IMR-90 (cell line): ENCODE measurements around the gene ADCY4. TPM values are rescaled to one million over a fixed set of nuclear protein-coding genes. Genes with fewer than 3 reads are reported as not detected.

ENCODE experiments used
- ATAC-seq: fragments of 200-7000 bp; cut with Tn5 transposase; 2 replicates; pipeline ENCODE4 v1.9.1; 2020; ENCODE audit warnings: low read depth, mild to moderate bottlenecking, moderate library complexity
- BruUV-seq: library from RNA; stranded (reverse); fragments of 400-500 nt; replicated peaks from 2 replicates; lab custom pipeline; 2021; lab: Mats Ljungman, UMichigan
- CTCF ChIA-PET: fragments of 300-600 bp; formaldehyde crosslinking; extraction: SDS; loops from one replicate; lab custom pipeline; 2021; ENCODE audit warnings: antibody characterized with exemption; lab: Yijun Ruan, JAX
- POLR2A ChIA-PET: fragments of 300-600 bp; sonication (Branson Sonifier 250); formaldehyde crosslinking; loops from one replicate; lab custom pipeline; 2022; ENCODE audit warnings: antibody characterized with exemption; ENCODE audit not compliant: unreplicated experiment; lab: Charles Lee
- DNase-seq: peaks from one replicate; pipeline ENCODE4 v3.0.0; 2013
- H2AFZ ChIP-seq: replicated peaks from 2 replicates; pipeline ENCODE3; 2013; ENCODE audit warnings: low read length, mild to moderate bottlenecking; ENCODE audit not compliant: poor library complexity
- H2AK5ac ChIP-seq: 2 replicates; pipeline ENCODE4 v1.6.1; 2013; ENCODE audit warnings: low read depth, low read length, inconsistent platforms
- H2AK9ac ChIP-seq: replicated peaks from 2 replicates; pipeline ENCODE3; 2013; ENCODE audit warnings: mild to moderate bottlenecking, low read depth, low read length, moderate library complexity; ENCODE audit not compliant: poor library complexity
- H2BK120ac ChIP-seq: 2 replicates; pipeline ENCODE4 v1.6.1; 2013; ENCODE audit warnings: low read depth, low read length, inconsistent platforms
- H2BK15ac ChIP-seq: 3 replicates; pipeline ENCODE4 v1.6.1; 2013; ENCODE audit warnings: low read depth, low read length, inconsistent platforms
- H2BK20ac ChIP-seq: 2 replicates; pipeline ENCODE4 v1.6.1; 2013; ENCODE audit warnings: low read depth, mild to moderate bottlenecking, inconsistent platforms, low read length, moderate library complexity
- H2BK5ac ChIP-seq: 2 replicates; pipeline ENCODE4 v1.6.1; 2013; ENCODE audit warnings: mild to moderate bottlenecking, low read depth, low read length, inconsistent platforms; ENCODE audit not compliant: poor library complexity, severe bottlenecking
- H3K14ac ChIP-seq: replicated peaks from 2 replicates; pipeline ENCODE4 v1.6.1; 2013; ENCODE audit warnings: low read depth, low read length, inconsistent platforms
- H3K18ac ChIP-seq: 2 replicates; pipeline ENCODE4 v1.6.1; 2013; ENCODE audit warnings: low read depth, low read length, control low read depth
- H3K23ac ChIP-seq: 2 replicates; pipeline ENCODE4 v1.6.1; 2013; ENCODE audit warnings: low read depth, low read length, inconsistent platforms
- H3K27ac ChIP-seq: 2 replicates; pipeline ENCODE4 v1.5.1; 2013; ENCODE audit warnings: mild to moderate bottlenecking, control low read depth, low read length; ENCODE audit not compliant: insufficient read depth
- H3K27me3 ChIP-seq: 2 replicates; pipeline ENCODE4 v1.6.1; 2013; ENCODE audit warnings: low read length; ENCODE audit not compliant: control insufficient read depth, insufficient read depth
- H3K36me3 ChIP-seq: 2 replicates; pipeline ENCODE4 v1.6.1; 2013; ENCODE audit warnings: low read length, mixed read lengths; ENCODE audit not compliant: control insufficient read depth, insufficient read depth
- H3K4ac ChIP-seq: 2 replicates; pipeline ENCODE4 v1.6.1; 2013; ENCODE audit warnings: low read depth, low read length, inconsistent platforms
- H3K4me1 ChIP-seq: 2 replicates; pipeline ENCODE4 v1.6.1; 2013; ENCODE audit warnings: low read length, mixed read lengths; ENCODE audit not compliant: control insufficient read depth, insufficient read depth
- H3K4me2 ChIP-seq: 2 replicates; pipeline ENCODE4 v1.6.1; 2013; ENCODE audit warnings: low read depth, mild to moderate bottlenecking, control low read depth, low read length, moderate library complexity
- H3K4me3 ChIP-seq: 2 replicates; pipeline ENCODE4 v1.5.1; 2013; ENCODE audit warnings: low read depth, mild to moderate bottlenecking, control low read depth, low read length, moderate library complexity; ENCODE audit not compliant: insufficient read depth
- H3K56ac ChIP-seq: 2 replicates; pipeline ENCODE4 v1.6.1; 2013; ENCODE audit warnings: low read length, inconsistent platforms; ENCODE audit not compliant: insufficient read depth; ENCODE audit errors: extremely low read depth
- H3K79me1 ChIP-seq, 2 experiments: 2 replicates each; pipeline ENCODE4 v1.6.1; 2013; ENCODE audit warnings: low read length in 2 of 2, inconsistent platforms in 1 of 2, low read depth in 1 of 2
- H3K9ac ChIP-seq: 2 replicates; pipeline ENCODE4 v1.6.1; 2013; ENCODE audit warnings: low read depth, low read length, control low read depth
- H3K9me1 ChIP-seq: 2 replicates; pipeline ENCODE4 v1.6.1; 2013; ENCODE audit warnings: low read length, inconsistent platforms; ENCODE audit not compliant: insufficient read depth
- H3K9me3 ChIP-seq: 2 replicates; pipeline ENCODE4 v1.6.1; 2013; ENCODE audit warnings: low read length; ENCODE audit not compliant: control insufficient read depth, insufficient read depth
- H4K20me1 ChIP-seq: 2 replicates; pipeline ENCODE4 v1.6.1; 2013; ENCODE audit warnings: low read length, inconsistent platforms; ENCODE audit not compliant: insufficient read depth
- H4K5ac ChIP-seq: 2 replicates; pipeline ENCODE4 v1.6.1; 2013; ENCODE audit warnings: mild to moderate bottlenecking, low read depth, low read length, control low read depth
- H4K8ac ChIP-seq, 2 experiments: 2 replicates each; pipeline ENCODE4 v1.6.1; 2013; ENCODE audit warnings: low read depth in 2 of 2, low read length in 2 of 2, control low read depth in 1 of 2, inconsistent platforms in 1 of 2
- H4K91ac ChIP-seq: 2 replicates; pipeline ENCODE4 v1.6.1; 2013; ENCODE audit warnings: low read depth, low read length, inconsistent platforms; ENCODE audit not compliant: insufficient read depth
- FOS ChIP-seq: fragments of 150-350 bp; IDR thresholded peaks from 2 replicates; pipeline ENCODE4 v1.6.1; 2016; ENCODE audit warnings: low read depth, low read length
- POLR2A ChIP-seq: IDR thresholded peaks from 2 replicates; pipeline ENCODE4 v1.6.1; 2012; ENCODE audit warnings: mild to moderate bottlenecking, low read depth, low read length
- RCOR1 ChIP-seq: IDR thresholded peaks from 2 replicates; pipeline ENCODE4 v1.6.1; 2012; ENCODE audit warnings: mild to moderate bottlenecking, low read length, improper control_type of control experiment; ENCODE audit not compliant: insufficient replicate concordance
- SMC3 ChIP-seq: fragments of 150-350 bp; IDR thresholded peaks from 2 replicates; pipeline ENCODE4 v1.6.1; 2016; ENCODE audit warnings: low read depth, mild to moderate bottlenecking, antibody characterized with exemption, low read length, moderate library complexity
- WGBS, 2 experiments: methylation state at CpG; one replicate each; pipeline versions ENCODE4 v1.1.5 to v1.1.7; 2013; ENCODE audit warnings: missing lambda C conversion rate in 2 of 2; ENCODE audit not compliant: insufficient read length in 1 of 2; ENCODE audit errors: extremely low coverage in 2 of 2; 5-methylcytosine and 5-hydroxymethylcytosine counted together
- dilution Hi-C: fragments of 300-500 bp; cut with HindIII; formaldehyde crosslinking; loops from one replicate; pipeline ENCODE4 v1.14.3; 2018; ENCODE audit warnings: low sequenced_read_pairs; ENCODE audit not compliant: unreplicated experiment
- in situ Hi-C: fragments of 300-500 bp; cut with MboI; formaldehyde crosslinking; loops from 3 replicates; pipeline ENCODE4 v1.14.3; 2019; ENCODE audit warnings: low sequenced_read_pairs, inconsistent platforms, mixed read lengths
- intact Hi-C: fragments of 100-400 bp; cut with micrococcal nuclease; formaldehyde crosslinking; loops from 2 replicates; pipeline ENCODE4 v1.10.0; 2022
- polyA plus RNA-seq, 3 experiments: library from polyadenylated mRNA; depleted of rRNA; stranded (reverse); fragments of >200 nt; gene quantifications; 2 replicates each; pipeline ENCODE4 v1.2.3, GENCODE V29; 2012; ENCODE audit warnings: low replicate concordance in 1 of 3
- total RNA-seq: library from RNA; depleted of rRNA; stranded (reverse); fragments of >200 nt; gene quantifications from 2 replicates; pipeline ENCODE4 v1.2.3, GENCODE V29; 2012
- TF ChIP-seq, protein P1 (sequence below): conservative IDR thresholded peaks from 2 replicates; pipeline ENCODE4 v1.5.1; 2012; ENCODE audit warnings: mild to moderate bottlenecking, low read depth, low read length, improper control_type of control experiment

Gene ADCY4
- total and polyA plus RNA-seq, 2 of the 4 experiments (the other 2 are of a cell fraction), result not detected

DNA sequence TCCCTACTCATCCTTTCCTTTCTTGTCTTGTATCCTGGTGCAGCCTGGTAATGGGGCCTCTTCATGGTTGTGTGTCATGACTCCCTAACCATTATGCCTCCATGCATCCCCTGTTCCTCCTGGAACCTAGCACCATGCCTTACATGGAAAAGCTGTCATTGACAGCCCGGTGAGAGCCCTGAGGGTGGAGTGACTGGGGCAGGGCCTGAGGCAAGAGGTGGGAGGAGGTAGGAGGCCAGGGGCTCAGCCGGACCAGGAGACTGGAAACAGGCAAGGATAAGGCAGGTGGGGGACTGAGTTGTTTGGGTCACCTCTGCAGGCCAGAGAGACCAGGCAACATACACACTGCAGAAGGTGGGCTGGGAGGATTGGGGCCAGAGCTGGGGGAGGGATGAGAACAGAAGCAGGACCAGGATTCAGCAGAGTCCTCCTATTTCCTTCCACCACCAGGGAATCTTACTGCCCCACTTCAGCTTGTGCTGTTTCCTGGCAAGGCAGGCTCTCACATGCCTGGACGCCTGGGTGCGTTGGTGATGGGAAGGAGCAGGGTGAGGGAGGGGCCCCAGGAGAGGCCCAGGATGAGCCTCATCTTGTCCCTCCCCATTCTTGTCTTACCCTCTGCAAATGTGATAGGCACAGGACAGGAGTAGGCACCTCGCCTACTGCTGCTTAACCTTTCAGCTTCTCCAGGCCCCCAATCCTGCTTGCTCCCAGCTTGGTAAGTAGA lies 25.2 kb downstream of the ADCY4 start, which contains the start of gene LTB4R2:
Gene LTB4R2, plus strand, starts transcription at position 603 of the 727 bp plus-strand sequence. CDS start 525 bp downstream, outside the sequence.
- ChIA-PET CTCF (interaction anchor here (1.2 to 4.1 kb wide), 2 partner anchors 12 to 24 kb away, joined by 3 to 20 read pairs; no protein-coding TSS in a partner anchor), POLR2A (no interaction called here)
- H3K4ac ChIP-seq, result no peak within 1 kb of the TSS
- no peak within 1 kb of the TSS for H3K27ac ChIP-seq
- H4K8ac ChIP-seq, result no peak within 1 kb of the TSS
- no peak within 1 kb of the TSS for H2BK20ac ChIP-seq
- H3K9me3 ChIP-seq, result no peaks in the 10 kb centered on the region
- DNase-seq, result no peak
- no peak within 1 kb of the TSS for H2BK120ac ChIP-seq
- H3K14ac ChIP-seq, result no peak within 1 kb of the TSS
- peak within 1 kb of the TSS; percentile 60 for H2AK9ac ChIP-seq
- no peak within 1 kb of the TSS for H2BK15ac ChIP-seq
- in situ Hi-C loops (no loop called here), intact Hi-C loops (no loop called here), dilution Hi-C loops (no loop called here)
- no peak for TF ChIP-seq POLR2A
- no peak for TF ChIP-seq SMC3
- TF ChIP-seq, protein P1, sequence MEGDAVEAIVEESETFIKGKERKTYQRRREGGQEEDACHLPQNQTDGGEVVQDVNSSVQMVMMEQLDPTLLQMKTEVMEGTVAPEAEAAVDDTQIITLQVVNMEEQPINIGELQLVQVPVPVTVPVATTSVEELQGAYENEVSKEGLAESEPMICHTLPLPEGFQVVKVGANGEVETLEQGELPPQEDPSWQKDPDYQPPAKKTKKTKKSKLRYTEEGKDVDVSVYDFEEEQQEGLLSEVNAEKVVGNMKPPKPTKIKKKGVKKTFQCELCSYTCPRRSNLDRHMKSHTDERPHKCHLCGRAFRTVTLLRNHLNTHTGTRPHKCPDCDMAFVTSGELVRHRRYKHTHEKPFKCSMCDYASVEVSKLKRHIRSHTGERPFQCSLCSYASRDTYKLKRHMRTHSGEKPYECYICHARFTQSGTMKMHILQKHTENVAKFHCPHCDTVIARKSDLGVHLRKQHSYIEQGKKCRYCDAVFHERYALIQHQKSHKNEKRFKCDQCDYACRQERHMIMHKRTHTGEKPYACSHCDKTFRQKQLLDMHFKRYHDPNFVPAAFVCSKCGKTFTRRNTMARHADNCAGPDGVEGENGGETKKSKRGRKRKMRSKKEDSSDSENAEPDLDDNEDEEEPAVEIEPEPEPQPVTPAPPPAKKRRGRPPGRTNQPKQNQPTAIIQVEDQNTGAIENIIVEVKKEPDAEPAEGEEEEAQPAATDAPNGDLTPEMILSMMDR, result no peak
- TF ChIP-seq RCOR1, result no peak
- TF ChIP-seq FOS, result no peak
- peaks cover 3 to 8% of the 10 kb centered on the region in 2 experiments; a peak in 1 of 4 replicates for H3K79me1 ChIP-seq
- 0 out of 2 replicates have a peak within 1 kb of the TSS, but pooled peaks have one; percentile 41 for H3K23ac ChIP-seq
- H3K4me2 ChIP-seq, result peak within 1 kb of the TSS; percentile 37; the same call in 1 of the 2 replicates
- ATAC-seq, result no peak
- BruUV-seq, result no TSS peak
- 88% methylated on average over 1 of the region's 5 CpGs; no CpG with 5 or more reads in 1 of the 2 experiments for WGBS, 2 experiments
- peaks cover 2% of the 10 kb centered on the region; the same call in 1 of the 2 replicates for H3K27me3 ChIP-seq
- H3K4me1 ChIP-seq, result peaks cover 10% of the 10 kb centered on the region; the same call in 1 of the 2 replicates
- H4K20me1 ChIP-seq, result peaks cover 8% of the 10 kb centered on the region; the same call in 1 of the 2 replicates
- no peak within 1 kb of the TSS for H4K91ac ChIP-seq
- peak within 1 kb of the TSS; percentile 12; the same call in 1 of the 2 replicates for H3K4me3 ChIP-seq
- H3K9me1 ChIP-seq, result peaks cover 7% of the 10 kb centered on the region; the same call in 1 of the 2 replicates
- H3K36me3 ChIP-seq, result peaks cover 19% of the 10 kb centered on the region
- H2AFZ ChIP-seq, result peak within 1 kb of the TSS; percentile 60
- no peak within 1 kb of the TSS for H3K18ac ChIP-seq
- no peak within 1 kb of the TSS for H3K56ac ChIP-seq
- H4K5ac ChIP-seq, result no peak within 1 kb of the TSS
- 0 out of 2 replicates have a peak within 1 kb of the TSS, but pooled peaks have one; percentile 9 for H2AK5ac ChIP-seq
- no peak within 1 kb of the TSS for H2BK5ac ChIP-seq
- H3K9ac ChIP-seq, result no peak within 1 kb of the TSS
